HEK293 (cell line): ENCODE measurements around the gene THAP4.
A peak's percentile ranks its signal among the peaks of the same experiment; 100 is the strongest.

Experiments
- BCL11A ChIP-seq: fragments of 450-650 bp; formaldehyde crosslinking; IDR thresholded peaks from 2 replicates; pipeline ENCODE4 v1.5.1; 2016; ENCODE audit warnings: low read depth, missing biosample characterization, missing genetic modification characterization
- BCL11B ChIP-seq: fragments of 450-650 bp; formaldehyde crosslinking; IDR thresholded peaks from 2 replicates; pipeline ENCODE4 v1.5.1; 2016; ENCODE audit warnings: low read depth, missing biosample characterization, missing genetic modification characterization
- FEZF1 ChIP-seq: fragments of 450-650 bp; formaldehyde crosslinking; IDR thresholded peaks from 2 replicates; pipeline ENCODE4 v1.5.1; 2016; ENCODE audit warnings: missing biosample characterization, missing genetic modification characterization
- HIC1 ChIP-seq: fragments of 450-650 bp; formaldehyde crosslinking; IDR thresholded peaks from 2 replicates; pipeline ENCODE4 v1.5.1; 2016; ENCODE audit warnings: missing biosample characterization, missing genetic modification characterization
- HOXA7 ChIP-seq: sonication (generic); formaldehyde crosslinking; IDR thresholded peaks from 2 replicates; pipeline ENCODE4 v1.8.1; 2022; ENCODE audit warnings: missing genetic modification reagents, borderline replicate concordance
- KLF1 ChIP-seq: fragments of 450-650 bp; formaldehyde crosslinking; IDR thresholded peaks from 2 replicates; pipeline ENCODE4 v1.5.1; 2016; ENCODE audit warnings: missing biosample characterization, missing genetic modification characterization
- YY2 ChIP-seq: fragments of 450-650 bp; formaldehyde crosslinking; IDR thresholded peaks from 2 replicates; pipeline ENCODE4 v1.5.1; 2016; ENCODE audit warnings: missing biosample characterization, missing genetic modification characterization
- ZBTB8A ChIP-seq: fragments of 450-650 bp; formaldehyde crosslinking; IDR thresholded peaks from 2 replicates; pipeline ENCODE4 v1.5.1; 2016; ENCODE audit warnings: missing biosample characterization, missing genetic modification characterization
- ZFHX2 ChIP-seq: fragments of 450-650 bp; formaldehyde crosslinking; conservative IDR thresholded peaks from 2 replicates; pipeline ENCODE4 v1.5.1; 2016; ENCODE audit warnings: missing biosample characterization, missing genetic modification characterization
- ZNF148 ChIP-seq: fragments of 450-650 bp; formaldehyde crosslinking; IDR thresholded peaks from 2 replicates; pipeline ENCODE4 v1.5.0; 2017; ENCODE audit warnings: missing biosample characterization, missing genetic modification characterization, borderline replicate concordance
- ZNF157 ChIP-seq: fragments of 450-650 bp; formaldehyde crosslinking; IDR thresholded peaks from 2 replicates; pipeline ENCODE4 v1.5.1; 2016; ENCODE audit warnings: missing biosample characterization, missing genetic modification characterization
- ZNF18 ChIP-seq: fragments of 450-650 bp; formaldehyde crosslinking; IDR thresholded peaks from 2 replicates; pipeline ENCODE4 v1.5.1; 2016; ENCODE audit warnings: missing biosample characterization, missing genetic modification characterization
- ZNF280C ChIP-seq: fragments of 450-650 bp; formaldehyde crosslinking; IDR thresholded peaks from 2 replicates; pipeline ENCODE4 v1.5.1; 2016; ENCODE audit warnings: missing biosample characterization, missing genetic modification characterization
- ZNF302 ChIP-seq: fragments of 450-650 bp; formaldehyde crosslinking; IDR thresholded peaks from 2 replicates; pipeline ENCODE4 v1.5.1; 2016; ENCODE audit warnings: missing biosample characterization, missing genetic modification characterization, low read depth
- ZNF335 ChIP-seq: fragments of 450-650 bp; formaldehyde crosslinking; conservative IDR thresholded peaks from 2 replicates; pipeline ENCODE4 v1.5.1; 2016; ENCODE audit warnings: missing biosample characterization, missing genetic modification characterization
- ZNF404 ChIP-seq: fragments of 450-650 bp; formaldehyde crosslinking; IDR thresholded peaks from 2 replicates; pipeline ENCODE4 v1.5.1; 2017; ENCODE audit warnings: missing biosample characterization, missing genetic modification characterization
- ZNF501 ChIP-seq: fragments of 450-650 bp; formaldehyde crosslinking; IDR thresholded peaks from 2 replicates; pipeline ENCODE4 v1.5.1; 2016; ENCODE audit warnings: missing biosample characterization, missing genetic modification characterization
- ZNF621 ChIP-seq: fragments of 450-650 bp; formaldehyde crosslinking; IDR thresholded peaks from 2 replicates; pipeline ENCODE4 v1.5.1; 2017; ENCODE audit warnings: missing biosample characterization, missing genetic modification characterization
- ZNF624 ChIP-seq: fragments of 450-650 bp; formaldehyde crosslinking; IDR thresholded peaks from 2 replicates; pipeline ENCODE4 v1.5.1; 2017; ENCODE audit warnings: missing biosample characterization, missing genetic modification characterization
- ZNF677 ChIP-seq: fragments of 450-650 bp; IDR thresholded peaks from 2 replicates; pipeline ENCODE4 v1.5.0; 2018; ENCODE audit warnings: missing biosample characterization, mild to moderate bottlenecking, missing genetic modification characterization, moderate library complexity
- ZNF837 ChIP-seq: fragments of 450-650 bp; formaldehyde crosslinking; IDR thresholded peaks from 2 replicates; pipeline ENCODE4 v1.5.1; 2016; ENCODE audit warnings: missing biosample characterization, missing genetic modification characterization

The THAP4 gene

GRCh38 chr2:241564596-241565410, 72.2 kb downstream of the THAP4 start (continued):
- TF ChIP-seq ZBTB8A (tag by site-specific recombination) (0 out of 2 replicates have a peak, but pooled peaks have one; percentile 16), ZNF501 (tag by site-specific recombination) (no peak), ZNF404 (no peak), YY2 (tag by site-specific recombination) (no peak), ZNF157 (tag by site-specific recombination) (no peak), HOXA7 (CRISPR knock-in tag) (no peak), KLF1 (tag by site-specific recombination) (no peak), ZFHX2 (tag by site-specific recombination) (peak; percentile 85), ZNF335 (tag by site-specific recombination) (no peak), ZNF302 (tag by site-specific recombination) (no peak), ZNF677 (tag by site-specific recombination) (no peak), ZNF621 (no peak), BCL11A (no peak), ZNF624 (no peak), ZNF837 (tag by site-specific recombination) (no peak), HIC1 (0 out of 2 replicates have a peak, but pooled peaks have one; percentile 38), ZNF148 (no peak), BCL11B (tag by site-specific recombination) (no peak), FEZF1 (tag by site-specific recombination) (no peak), ZNF18 (tag by site-specific recombination) (no peak), ZNF280C (tag by site-specific recombination) (no peak)
- TF ChIP-seq, all 188 proteins: peak for 5
